ENCODE measurements around the gene SLC38A9.
"Not testable (repeated sequence)": the region's sequence is repeated elsewhere in the genome, so short reads cannot be mapped to it uniquely, and the experiment has no call there.

SLC38A9 gene

GRCh38 chr5:55712023-55712859 is at the start of gene SLC38A9:
SLC38A9 (minus strand) TSS chr5:55712324; CDS start chr5:55697958, 14,366 bp downstream.
- Histone ChIP-seq H3K27me3 (ENCODE audit: insufficient read depth, low read length, poor library complexity) (no peaks in the 10 kb centered on the region), H3K4me3 (ENCODE audit: low read depth in 1 of 2, low read length in 2 of 2) (peak within 1 kb of the TSS; percentile 38 to 79; a peak in 3 of 4 replicates), H3K4me2 (ENCODE audit: insufficient read depth, low read length) (peak within 1 kb of the TSS; percentile 74), H3K9me3 (ENCODE audit: insufficient read depth, low read length, severe bottlenecking) (no peaks in the 10 kb centered on the region), H4K20me1 (ENCODE audit: insufficient read depth, low read length) (no peaks in the 10 kb centered on the region), H3K4me1 (ENCODE audit: insufficient read depth, low read length) (peaks cover 24% of the 10 kb centered on the region), H3K36me3 (ENCODE audit: insufficient read depth, low read length) (peaks cover 11% of the 10 kb centered on the region), H3K9ac (ENCODE audit: low read depth, low read length) (peak within 1 kb of the TSS; percentile 60), H3K79me2 (ENCODE audit: insufficient read depth, low read length) (peaks cover 33% of the 10 kb centered on the region), H3K27ac (ENCODE audit: low read length) (peak within 1 kb of the TSS; percentile 67), H2AFZ (ENCODE audit: low read depth, low read length) (peak within 1 kb of the TSS; percentile 94)
- no peak for TF ChIP-seq EZH2 (IDR thresholded peaks at IDR 0.05; ENCODE audit: borderline replicate concordance, low read depth, low read length, severe bottlenecking)
- no peak for TF ChIP-seq CTCF (IDR thresholded peaks at IDR 0.05; ENCODE audit: borderline replicate concordance, extremely low read depth, low read length, poor library complexity, severe bottlenecking)
- ATAC-seq (ENCODE audit: insufficient read depth, low read depth) (peak; percentile 100), DNase-seq (peak; percentile 93)

GRCh38 chr5:55761721-55762120 is 49.6 kb upstream of the SLC38A9 start:
- not testable (repeated sequence) for DNase-seq; H3K27ac ChIP-seq (ENCODE audit: low read length); H3K36me3 ChIP-seq (ENCODE audit: insufficient read depth, low read length); H3K4me3 ChIP-seq (ENCODE audit: low read depth in 1 of 2, low read length in 2 of 2); H3K4me2 ChIP-seq (ENCODE audit: insufficient read depth, low read length); H3K9me3 ChIP-seq (ENCODE audit: insufficient read depth, low read length, severe bottlenecking); H2AFZ ChIP-seq (ENCODE audit: low read depth, low read length); ATAC-seq (ENCODE audit: insufficient read depth, low read depth); H4K20me1 ChIP-seq (ENCODE audit: insufficient read depth, low read length); H3K9ac ChIP-seq (ENCODE audit: low read depth, low read length); H3K79me2 ChIP-seq (ENCODE audit: insufficient read depth, low read length)
- peaks cover 14% of the 10 kb centered on the region for H3K27me3 ChIP-seq (ENCODE audit: insufficient read depth, low read length, poor library complexity)
- peaks cover 23% of the 10 kb centered on the region for H3K4me1 ChIP-seq (ENCODE audit: insufficient read depth, low read length)

- Histone ChIP-seq H3K36me3 (ENCODE audit: insufficient read depth, low read length) (no peaks in the 10 kb centered on the region), H3K9me3 (ENCODE audit: insufficient read depth, low read length, severe bottlenecking) (no peaks in the 10 kb centered on the region), H4K20me1 (ENCODE audit: insufficient read depth, low read length) (no peaks in the 10 kb centered on the region), H3K4me3 (ENCODE audit: low read depth in 1 of 2, low read length in 2 of 2) (no peak overlapping the region), H3K4me1 (ENCODE audit: insufficient read depth, low read length) (peaks cover 10% of the 10 kb centered on the region), H3K27me3 (ENCODE audit: insufficient read depth, low read length, poor library complexity) (peaks cover 14% of the 10 kb centered on the region), H3K79me2 (ENCODE audit: insufficient read depth, low read length) (no peaks in the 10 kb centered on the region), H2AFZ (ENCODE audit: low read depth, low read length) (no peak overlapping the region), H3K27ac (ENCODE audit: low read length) (no peak overlapping the region), H3K4me2 (ENCODE audit: insufficient read depth, low read length) (no peak overlapping the region), H3K9ac (ENCODE audit: low read depth, low read length) (no peak overlapping the region)
- no peak for TF ChIP-seq EZH2 (IDR thresholded peaks at IDR 0.05; ENCODE audit: borderline replicate concordance, low read depth, low read length, severe bottlenecking)
- no peak for TF ChIP-seq CTCF (IDR thresholded peaks at IDR 0.05; ENCODE audit: borderline replicate concordance, extremely low read depth, low read length, poor library complexity, severe bottlenecking)
- DNase-seq: no peak
- no peak for ATAC-seq (ENCODE audit: insufficient read depth, low read depth)
Measured at GRCh38 chr5:55758714-55759113, 46.6 kb upstream of the SLC38A9 start.

GRCh38 chr5:55758231-55758630 is 46.1 kb upstream of the SLC38A9 start:
- no peak for DNase-seq
- Histone ChIP-seq H4K20me1 (ENCODE audit: insufficient read depth, low read length) (no peaks in the 10 kb centered on the region), H3K9me3 (ENCODE audit: insufficient read depth, low read length, severe bottlenecking) (no peaks in the 10 kb centered on the region), H3K4me1 (ENCODE audit: insufficient read depth, low read length) (peaks cover 6% of the 10 kb centered on the region; the same call in 1 of the 2 replicates), H3K4me3 (ENCODE audit: low read depth in 1 of 2, low read length in 2 of 2) (no peak overlapping the region), H3K27me3 (ENCODE audit: insufficient read depth, low read length, poor library complexity) (peaks cover 14% of the 10 kb centered on the region), H3K9ac (ENCODE audit: low read depth, low read length) (no peak overlapping the region), H3K36me3 (ENCODE audit: insufficient read depth, low read length) (no peaks in the 10 kb centered on the region), H2AFZ (ENCODE audit: low read depth, low read length) (no peak overlapping the region), H3K79me2 (ENCODE audit: insufficient read depth, low read length) (no peaks in the 10 kb centered on the region), H3K4me2 (ENCODE audit: insufficient read depth, low read length) (no peak overlapping the region), H3K27ac (ENCODE audit: low read length) (no peak overlapping the region)
- no peak for ATAC-seq (ENCODE audit: insufficient read depth, low read depth)
- no peak for TF ChIP-seq EZH2 (IDR thresholded peaks at IDR 0.05; ENCODE audit: borderline replicate concordance, low read depth, low read length, severe bottlenecking)
- TF ChIP-seq CTCF (IDR thresholded peaks at IDR 0.05; ENCODE audit: borderline replicate concordance, extremely low read depth, low read length, poor library complexity, severe bottlenecking): no peak

Measured in DND-41 (cell line).